Caki2 (cell line): ENCODE measurements around the gene ELOA. TPM values are rescaled to one million over a fixed set of nuclear protein-coding genes. Genes with fewer than 3 reads are reported as not detected.
"Not testable (repeated sequence)": the region's sequence is repeated elsewhere in the genome, so short reads cannot be mapped to it uniquely, and the experiment has no call there.

Experiments
- DNase-seq: peaks from one replicate; pipeline ENCODE4 v3.0.0-alpha.2; 2015; ENCODE audit warnings: low read depth
- in situ Hi-C: cut with HindIII; loops from 2 replicates; pipeline ENCODE4 v1.10.0; 2016; ENCODE audit warnings: low sequenced_read_pairs, low pct_unique_long_range_greater_than_20kb, mixed read lengths
- total RNA-seq: library from RNA; depleted of rRNA; stranded (reverse); fragments of >200 nt; shearing (Covaris generic); gene quantifications from 2 replicates; pipeline ENCODE4 v1.2.3, GENCODE V29; 2014; ENCODE audit warnings: low replicate concordance

The ELOA gene
- total RNA-seq, 1 experiment from 2014 or later, result 18.6 TPM

DNA sequence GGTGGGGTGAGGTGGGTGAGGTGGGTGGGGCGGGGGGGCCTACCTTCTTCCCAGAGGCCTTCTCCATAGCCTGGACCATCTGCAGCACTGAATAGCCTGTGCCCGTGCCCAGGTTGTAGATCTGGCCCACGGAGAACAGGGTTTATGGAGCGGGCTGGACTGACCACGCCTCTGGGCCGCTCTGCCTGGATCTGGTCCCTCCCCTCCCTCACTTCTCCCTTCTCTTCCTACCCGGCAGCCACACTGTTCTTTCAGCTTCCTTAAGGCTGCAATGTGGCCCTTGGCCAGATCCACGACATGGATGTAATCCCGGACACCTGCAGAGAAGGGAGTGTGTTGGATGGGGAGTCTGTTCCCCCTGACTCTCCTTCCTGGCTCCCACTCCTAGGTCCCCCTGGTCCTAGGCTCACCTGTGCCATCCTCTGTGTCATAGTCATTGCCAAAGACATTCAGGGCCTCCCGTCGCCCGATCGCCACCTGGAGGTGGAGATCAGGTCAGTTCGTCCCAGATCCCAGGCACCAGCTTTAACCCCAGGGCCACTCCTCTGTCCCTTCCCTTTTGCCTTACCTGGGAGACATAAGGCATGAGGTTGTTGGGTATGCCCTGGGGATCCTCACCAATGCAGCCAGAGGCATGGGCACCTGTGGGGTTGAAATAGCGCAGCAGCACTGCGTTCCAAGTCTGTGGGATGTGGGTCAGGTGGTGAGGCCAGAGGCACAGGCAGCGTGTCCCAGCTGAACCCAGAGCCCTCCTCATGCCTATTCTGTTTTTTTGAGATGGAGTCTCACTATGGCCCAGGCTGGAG is 53.4 kb downstream of the ELOA start:
- DNase-seq, result no peak
- in situ Hi-C loops, result no loop called here

DNA sequence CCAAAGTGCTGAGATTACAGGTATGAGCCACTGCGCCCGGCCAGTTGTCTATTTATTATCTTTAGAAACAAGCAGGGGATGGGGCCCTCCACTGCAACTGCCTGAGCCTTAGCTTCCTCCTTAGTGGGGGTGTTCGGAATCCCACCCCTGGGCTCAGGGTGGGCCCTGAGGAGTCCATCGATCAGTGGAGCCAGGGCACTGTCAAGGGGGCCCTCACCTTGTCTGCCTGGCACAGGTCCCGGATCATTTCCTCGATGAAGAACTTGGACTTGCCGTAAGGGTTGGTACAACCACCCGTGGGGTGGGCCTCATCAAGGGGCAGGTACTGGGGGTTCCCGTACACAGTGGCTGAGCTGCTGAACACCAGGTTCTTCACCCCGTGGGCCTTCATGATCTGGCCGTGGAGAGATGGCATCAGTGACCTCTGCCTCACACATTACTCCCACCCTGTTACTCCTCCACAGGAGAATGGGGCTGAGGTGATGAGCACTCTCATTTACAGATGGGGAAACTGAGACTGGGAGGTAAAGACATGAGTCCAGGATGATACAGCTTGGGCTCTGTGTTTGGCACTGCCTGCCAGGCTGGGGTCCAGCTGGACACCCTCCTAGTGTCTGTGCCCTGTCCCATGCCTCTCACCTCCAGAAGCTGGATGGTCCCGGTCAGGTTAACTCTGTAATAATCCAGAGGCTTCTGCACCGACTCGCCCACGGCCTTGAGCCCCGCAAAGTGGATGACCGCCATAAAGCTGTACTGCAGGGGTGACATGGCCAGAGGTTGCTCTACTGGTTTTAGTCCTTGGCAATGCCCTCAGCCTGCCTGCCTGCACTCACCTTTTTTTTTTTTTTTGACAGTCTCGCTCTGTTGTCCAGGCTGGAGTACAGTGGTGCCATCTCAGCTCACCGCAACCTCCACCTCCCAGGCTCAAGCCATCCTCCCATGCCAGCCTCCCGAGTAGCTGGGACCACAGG is 54.5 kb downstream of the ELOA start:
- in situ Hi-C loops, result no loop called here
- no peak for DNase-seq

DNA sequence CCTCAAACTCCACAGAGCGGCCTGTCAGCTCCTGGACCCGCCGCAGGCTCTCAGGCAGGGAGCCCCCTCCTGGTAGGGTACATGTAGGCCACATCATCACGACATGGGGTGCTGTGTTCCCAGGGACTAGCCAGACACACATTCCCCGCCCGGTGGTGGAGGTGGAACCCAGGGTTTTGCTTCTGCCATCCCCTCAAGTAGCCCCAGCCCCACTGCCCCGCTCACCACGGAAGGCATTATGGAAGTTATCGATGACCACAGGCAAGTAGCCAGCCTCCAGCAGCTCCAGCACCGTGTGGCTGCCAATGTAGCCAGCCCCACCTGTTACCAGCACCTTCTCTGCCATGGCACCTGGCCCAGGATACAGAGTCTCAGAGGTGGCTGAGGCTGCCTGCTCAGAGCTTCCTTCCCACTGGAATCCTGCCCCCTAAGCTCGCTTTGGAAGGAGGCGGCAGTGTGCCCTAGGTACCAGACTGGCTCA is 55.4 kb downstream of the ELOA start:
- in situ Hi-C loops, result no loop called here
- no peak for DNase-seq

DNA sequence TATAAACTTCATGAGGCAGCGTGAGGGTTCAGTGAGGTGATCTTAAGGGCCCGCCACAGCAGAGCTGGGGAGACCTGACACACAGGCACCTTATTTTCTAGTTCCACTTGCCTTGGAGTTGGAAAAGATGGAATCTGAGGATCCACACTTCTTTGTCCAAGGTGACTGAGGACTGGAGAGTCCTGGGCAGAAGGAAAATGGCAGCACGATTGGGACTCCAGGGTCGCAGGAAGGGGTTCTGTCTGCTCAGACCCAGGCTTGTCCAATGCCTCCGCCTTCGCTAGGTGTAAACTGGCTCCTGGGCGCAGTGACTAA is 55.9 kb downstream of the ELOA start:
- in situ Hi-C loops, result no loop called here
- DNase-seq, result no peak

DNA sequence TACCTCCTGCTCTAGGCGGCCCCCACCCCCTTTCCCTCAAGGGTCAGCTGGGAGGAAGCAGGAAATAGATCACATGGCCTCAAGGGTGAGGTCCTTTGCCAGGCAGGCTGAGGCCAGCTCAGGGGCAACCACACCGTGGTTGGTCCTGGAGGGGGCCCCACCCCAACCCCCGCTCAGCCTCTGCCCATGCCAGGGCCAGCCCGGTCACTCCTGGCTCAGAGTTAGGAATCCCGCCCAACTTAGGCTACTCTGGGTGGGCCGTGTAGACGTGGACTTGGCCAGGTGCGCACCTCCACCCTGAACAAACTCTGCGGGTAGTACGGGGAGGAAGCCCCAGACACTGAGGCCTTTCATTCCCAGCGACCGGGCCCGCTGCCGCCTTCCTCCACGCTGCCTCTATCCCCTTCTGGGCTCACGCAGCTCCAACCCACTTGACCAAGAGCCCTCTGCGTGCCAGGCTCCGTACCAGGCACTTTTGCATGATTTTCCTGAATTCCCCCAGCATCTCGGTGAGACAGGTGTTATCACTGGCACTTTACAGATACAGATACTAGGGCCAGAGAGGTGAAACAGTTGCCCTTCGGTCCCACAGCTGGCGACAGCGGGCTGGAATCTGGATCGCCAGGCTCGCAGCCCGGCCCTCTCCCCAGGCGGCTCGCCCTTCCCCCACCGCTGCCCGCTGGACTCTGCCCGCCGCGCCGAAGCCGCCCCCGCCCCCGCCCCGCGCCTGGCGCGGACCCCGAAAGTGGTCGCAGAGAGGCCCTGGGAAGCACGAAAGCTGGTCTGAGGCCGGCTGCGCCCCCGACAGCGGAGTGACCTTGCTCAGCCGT is 56.5 kb downstream of the ELOA start:
- peak; percentile 93 for DNase-seq
- in situ Hi-C loops, result no loop called here

DNA sequence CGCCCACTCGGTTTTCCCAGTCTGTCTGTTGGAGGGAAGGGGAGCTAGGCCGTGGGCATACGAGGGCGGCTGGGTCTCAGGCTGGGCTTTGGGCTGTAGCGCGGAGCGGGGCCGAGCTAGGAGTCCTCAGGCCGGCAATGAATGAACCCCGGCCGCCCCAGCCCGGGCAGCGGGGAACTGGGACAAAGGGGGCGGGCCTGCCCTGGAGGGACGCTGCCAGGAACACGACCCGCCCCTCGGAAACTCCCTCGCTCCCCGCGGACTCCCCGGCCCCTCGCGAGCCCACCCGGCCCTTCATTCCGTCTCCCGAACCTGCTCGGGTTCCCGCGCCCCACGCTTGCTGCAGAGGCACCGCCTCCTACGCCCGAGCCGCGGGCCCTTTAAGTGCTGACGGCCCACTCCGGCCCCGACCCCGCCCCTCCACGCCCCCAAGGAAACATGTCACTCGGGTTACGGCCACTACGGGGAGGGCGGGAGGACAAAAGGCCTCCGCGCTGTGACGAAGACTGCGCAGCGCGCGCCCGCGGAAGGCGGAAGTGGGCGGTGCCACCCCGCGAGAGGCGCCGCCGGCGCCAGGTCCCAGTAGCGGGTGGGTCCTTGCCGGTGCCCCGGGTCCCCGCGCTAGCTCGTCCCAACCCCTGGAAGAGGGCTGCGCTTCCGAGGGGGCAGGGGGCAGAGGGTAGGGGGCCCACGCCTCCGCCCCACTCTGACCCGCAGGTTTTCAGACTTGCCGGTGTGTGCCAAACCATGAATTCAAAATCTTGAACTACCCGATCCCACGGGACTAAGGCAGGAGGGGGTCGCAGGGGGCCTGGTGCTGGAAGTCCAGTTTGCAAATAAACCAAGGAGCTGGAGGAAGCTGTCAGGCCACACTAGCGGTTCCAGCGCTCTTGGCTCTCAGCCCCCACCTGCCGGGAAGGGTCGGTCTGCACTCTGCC is 57.4 kb downstream of the ELOA start, which contains the start of gene GALE:
Gene GALE, minus strand, starts transcription at position 355 of the 938 bp plus-strand sequence. CDS start 1,747 bp downstream, outside the sequence.
- in situ Hi-C loops, result no loop called here
- peak; percentile 86 for DNase-seq

DNA sequence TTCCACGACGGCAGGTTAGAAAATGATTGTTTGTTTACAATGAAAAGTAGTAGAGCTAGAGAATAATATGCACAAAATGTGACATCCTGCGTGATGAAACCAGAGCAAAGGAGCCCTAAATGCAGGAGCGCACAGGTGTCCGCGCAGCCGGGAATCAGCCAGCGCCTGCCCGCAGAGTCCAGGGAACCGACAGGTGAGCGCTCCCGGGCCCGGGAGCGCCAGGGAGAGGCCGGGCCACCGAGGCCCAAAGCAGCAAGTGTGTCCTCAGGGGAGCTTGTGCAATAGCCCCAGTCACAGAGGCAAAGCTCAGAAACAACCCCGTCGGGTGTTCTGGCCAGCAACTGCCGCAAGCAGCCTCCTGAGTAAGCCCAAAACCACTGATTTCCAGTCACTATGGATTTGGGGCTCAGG is 58.1 kb downstream of the ELOA start:
- in situ Hi-C loops, result no loop called here
- no peak for DNase-seq

DNA sequence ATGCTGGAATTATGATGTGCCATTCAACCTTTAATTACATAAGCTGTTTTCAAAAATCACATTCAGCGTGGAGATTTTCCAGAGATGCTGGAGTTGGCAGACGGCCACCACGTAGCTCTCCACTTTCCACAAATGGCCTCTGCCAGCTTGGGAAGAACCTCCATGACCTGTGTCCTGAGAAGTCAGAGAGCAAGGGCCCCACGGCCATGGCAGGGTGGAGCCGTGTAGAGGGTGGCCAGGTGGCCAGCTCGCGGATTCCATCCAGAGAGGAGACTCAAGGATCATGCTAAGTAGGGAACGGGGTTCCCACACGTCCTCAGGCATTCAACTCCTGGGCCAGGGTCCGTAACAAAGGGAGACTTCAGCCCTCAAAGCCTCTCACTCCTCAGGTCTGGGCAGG is 58.6 kb downstream of the ELOA start:
- in situ Hi-C loops, result no loop called here
- no peak for DNase-seq

DNA sequence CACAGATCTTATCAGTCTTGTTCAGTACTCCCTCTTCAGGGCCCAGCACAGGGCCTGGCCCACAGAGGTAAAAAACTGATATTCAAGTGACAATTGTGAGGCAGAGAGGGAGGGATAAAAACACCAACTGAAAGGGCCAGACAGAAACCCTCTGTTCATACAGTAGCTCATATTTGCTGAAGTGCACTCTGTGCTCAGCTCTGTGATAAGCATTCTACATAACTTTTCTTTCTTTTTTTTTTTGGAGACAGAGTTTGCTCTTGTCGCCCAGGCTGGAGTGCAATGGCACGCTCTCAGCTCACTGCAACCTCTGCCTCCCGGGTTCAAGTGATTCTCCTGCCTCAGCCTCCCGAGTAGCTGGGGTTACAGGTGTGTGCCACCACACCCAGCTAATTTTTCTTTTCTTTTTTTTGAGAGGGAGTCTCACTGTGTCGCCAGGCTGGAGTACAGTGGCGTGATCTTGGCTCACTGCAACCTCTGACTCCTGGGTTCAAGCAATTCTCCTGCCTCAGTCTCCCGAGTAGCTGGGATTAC is 59.6 kb downstream of the ELOA start:
- in situ Hi-C loops, DNase-seq: not testable (repeated sequence)

DNA sequence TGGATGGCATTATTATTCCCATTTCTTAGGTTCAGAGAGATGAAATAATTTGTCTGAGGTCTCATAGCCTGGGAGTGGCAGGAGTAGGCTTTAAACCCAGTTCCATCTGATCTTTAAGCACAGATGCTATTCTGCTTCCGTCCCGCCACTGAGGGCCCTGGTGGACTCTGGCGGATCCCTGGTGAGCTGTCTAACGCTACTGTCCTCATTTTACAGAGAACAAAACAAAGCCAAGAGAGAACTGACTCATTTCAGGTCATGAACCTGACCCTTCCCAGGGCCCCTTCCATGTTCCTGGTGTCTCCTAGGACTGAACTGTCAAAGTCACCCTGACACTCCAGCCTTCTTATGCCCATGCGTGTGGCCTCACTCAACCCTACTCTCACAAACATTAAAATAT is 60.4 kb downstream of the ELOA start:
- no peak for DNase-seq
- in situ Hi-C loops, result no loop called here

DNA sequence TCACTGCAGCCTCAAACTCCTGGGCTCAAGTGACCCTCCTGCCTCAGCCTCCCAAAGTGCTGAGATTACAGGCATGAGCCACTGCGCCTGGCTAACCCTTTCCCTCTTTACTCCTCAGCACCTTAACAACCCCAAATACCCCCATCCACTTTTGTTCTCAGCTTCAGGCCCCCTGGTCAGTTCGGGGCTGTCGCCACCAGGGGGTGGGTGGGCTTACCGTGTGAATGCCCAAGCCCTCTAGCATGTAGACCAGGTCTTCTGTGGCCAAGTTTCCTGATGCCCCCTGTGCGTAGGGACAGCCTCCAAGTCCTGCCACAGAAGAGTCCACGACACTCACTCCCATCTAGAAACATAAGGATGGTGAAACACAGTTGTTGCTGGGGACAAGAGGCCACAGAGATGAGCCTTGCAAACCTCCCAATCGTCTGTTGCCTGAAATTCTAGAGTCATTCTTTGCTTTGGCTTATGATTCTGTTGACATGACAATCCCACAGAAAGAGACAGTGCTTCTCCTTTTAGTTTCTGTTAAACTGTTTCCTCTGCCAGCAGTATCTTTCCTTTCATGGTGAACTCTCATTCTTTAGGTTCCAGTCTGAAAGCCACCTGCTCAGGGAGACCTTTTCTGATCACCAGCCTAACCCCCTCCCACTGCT is 61.0 kb downstream of the ELOA start:
- no peak for DNase-seq
- in situ Hi-C loops, result no loop called here

DNA sequence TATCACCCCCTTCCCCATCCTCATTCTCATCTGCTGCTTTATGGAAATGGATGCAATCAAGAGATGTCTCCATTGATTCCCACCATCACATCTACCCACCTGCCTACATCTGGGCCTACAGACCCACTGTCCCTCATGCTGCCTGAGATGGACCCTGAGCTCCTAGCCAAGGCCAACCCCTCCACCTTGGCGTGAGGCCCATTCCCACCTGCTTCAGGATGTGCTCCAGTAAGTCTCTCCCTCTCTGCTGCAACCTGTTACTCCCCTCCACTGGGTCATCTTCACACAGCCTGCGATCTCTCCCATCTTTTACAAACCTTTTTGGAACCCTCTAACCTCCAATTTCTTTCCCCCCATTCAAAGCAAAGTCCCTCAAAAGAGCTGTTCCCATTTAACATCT is 61.8 kb downstream of the ELOA start:
- in situ Hi-C loops, result no loop called here
- no peak for DNase-seq

DNA sequence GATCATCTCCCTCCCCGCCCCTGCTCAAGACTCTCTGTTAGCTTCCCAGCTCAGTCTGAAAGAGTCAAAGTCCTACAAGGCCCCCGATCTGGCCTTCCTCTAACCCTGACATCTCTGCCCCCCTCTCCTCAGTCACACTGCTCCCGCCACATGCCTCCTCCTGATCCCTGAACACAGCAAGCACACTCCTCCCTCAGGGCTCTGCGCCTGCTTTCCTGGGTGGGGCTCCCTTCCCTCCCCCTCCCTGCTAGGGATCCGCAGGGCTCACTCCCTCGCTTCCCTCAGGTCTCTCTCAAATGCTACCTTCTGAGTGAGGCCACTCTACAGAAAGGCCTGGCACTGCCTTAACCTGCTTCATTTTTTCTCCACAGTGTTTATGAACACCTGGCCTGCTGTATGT is 63.0 kb downstream of the ELOA start:
- DNase-seq, result no peak
- in situ Hi-C loops, result no loop called here

DNA sequence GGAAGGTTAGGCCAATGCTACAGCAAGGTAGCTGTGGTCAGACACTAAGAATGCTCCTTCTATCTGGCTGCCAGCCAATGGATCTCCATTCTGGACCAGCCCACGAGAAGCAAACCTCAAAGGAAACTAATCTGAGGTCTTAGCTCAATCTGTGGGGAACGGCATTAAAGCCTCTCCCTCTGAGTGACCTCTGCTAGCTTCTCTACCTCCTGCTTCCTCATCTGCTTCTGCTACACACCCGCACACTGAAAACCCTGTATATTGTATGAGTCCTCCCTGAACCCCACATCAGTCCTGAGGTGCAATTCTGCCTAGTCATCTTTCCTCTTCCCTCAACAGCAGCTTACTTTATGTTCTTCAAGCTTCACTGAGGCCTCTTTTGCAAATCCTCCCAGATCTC is 64.2 kb downstream of the ELOA start:
- in situ Hi-C loops, result no loop called here
- no peak for DNase-seq

DNA sequence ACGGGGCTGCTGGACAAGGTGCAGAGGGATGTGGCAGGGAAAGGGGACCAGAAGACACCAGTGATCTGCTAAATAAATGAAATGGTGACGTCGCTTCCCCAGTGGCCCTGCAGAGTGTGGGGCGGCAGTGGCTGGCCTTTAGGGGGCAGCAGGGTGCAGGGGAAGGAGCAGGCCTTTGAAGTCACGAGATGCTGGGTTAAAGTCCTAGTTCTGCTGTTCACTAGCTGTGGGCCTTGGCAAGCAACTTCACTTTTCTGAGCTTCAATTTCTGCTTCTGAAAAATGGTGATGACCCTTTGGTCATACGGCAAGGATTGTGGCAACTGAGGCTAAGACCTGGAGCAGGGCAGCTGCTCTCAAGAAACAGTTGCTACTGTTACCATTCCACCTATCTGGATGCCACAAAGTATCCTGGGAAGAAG is 66.5 kb downstream of the ELOA start:
- in situ Hi-C loops, result no loop called here
- peak; percentile 48 for DNase-seq

DNA sequence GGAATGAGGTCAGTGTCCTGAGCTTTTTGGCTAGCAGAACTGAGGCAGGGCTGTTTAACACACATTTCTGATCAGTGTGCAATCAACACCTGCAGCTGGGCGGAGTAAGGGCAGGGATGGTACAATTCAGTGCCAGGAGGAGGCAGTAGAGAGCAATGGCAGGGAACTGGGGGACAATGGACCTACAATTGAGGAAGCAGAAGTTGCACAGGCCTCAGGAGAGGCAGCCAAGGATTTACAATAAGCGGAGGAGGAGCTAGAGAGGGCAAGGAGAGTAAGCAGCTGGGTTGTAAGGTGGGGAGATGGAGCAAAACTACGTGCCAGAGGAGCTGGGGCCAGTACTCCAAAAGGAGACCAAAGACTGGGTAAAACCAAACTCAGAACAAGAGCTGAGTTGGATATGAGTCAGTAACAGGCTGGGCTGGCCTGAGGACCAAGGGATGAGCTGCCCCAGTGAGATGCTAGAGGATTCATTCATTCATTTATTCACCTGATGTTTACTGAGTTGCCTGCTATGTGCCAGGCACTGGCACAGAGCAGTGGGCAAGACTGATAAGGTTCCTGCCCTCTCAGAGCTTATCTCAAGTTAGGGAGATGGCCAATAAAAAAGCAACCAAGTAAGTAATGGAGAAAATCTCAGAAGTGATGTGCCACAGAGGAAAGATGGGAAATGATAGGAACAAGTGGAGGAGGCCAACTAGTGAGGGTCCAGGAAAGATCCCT is 67.7 kb downstream of the ELOA start:
- no peak for DNase-seq

More for the DNA sequence above, 67.7 kb downstream of the ELOA start:
- in situ Hi-C loops, result no loop called here
